ENCODE data around the gene ORMDL2. TPM values are rescaled to one million over a fixed set of nuclear protein-coding genes. Genes with fewer than 3 reads are reported as not detected.
A peak's percentile ranks its signal among the peaks of the same experiment; 100 is the strongest.

ORMDL2 gene
- total and polyA plus RNA-seq, 12 donors, result 11.7 to 97.7 (median 45.1) TPM

- Histone ChIP-seq H3K27me3 (no peaks in the 10 kb centered on the region), H3K36me3 (replicated peaks in 1 of 2) (no peaks in the 10 kb centered on the region), H3K27ac (peak overlapping the region in 4 of 5 donors; percentile 58 to 90 (median 84)), H3K4me1 (replicated peaks in 1 of 2) (peaks cover 29 to 61% of the 10 kb centered on the region in 2 donors), H3K4me3 (peak overlapping the region in 1 of 4 donors; percentile 71), H3K9me3 (replicated peaks in 1 of 3) (no peaks in the 10 kb centered on the region)
- TF ChIP-seq, protein P1, sequence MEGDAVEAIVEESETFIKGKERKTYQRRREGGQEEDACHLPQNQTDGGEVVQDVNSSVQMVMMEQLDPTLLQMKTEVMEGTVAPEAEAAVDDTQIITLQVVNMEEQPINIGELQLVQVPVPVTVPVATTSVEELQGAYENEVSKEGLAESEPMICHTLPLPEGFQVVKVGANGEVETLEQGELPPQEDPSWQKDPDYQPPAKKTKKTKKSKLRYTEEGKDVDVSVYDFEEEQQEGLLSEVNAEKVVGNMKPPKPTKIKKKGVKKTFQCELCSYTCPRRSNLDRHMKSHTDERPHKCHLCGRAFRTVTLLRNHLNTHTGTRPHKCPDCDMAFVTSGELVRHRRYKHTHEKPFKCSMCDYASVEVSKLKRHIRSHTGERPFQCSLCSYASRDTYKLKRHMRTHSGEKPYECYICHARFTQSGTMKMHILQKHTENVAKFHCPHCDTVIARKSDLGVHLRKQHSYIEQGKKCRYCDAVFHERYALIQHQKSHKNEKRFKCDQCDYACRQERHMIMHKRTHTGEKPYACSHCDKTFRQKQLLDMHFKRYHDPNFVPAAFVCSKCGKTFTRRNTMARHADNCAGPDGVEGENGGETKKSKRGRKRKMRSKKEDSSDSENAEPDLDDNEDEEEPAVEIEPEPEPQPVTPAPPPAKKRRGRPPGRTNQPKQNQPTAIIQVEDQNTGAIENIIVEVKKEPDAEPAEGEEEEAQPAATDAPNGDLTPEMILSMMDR (IDR thresholded peaks at IDR 0.05), result no peak
- TF ChIP-seq POLR2A (IDR thresholded peaks at IDR 0.05), result no peak
- WGBS, 4 donors, result 85 to 94% (median 91%) methylated on average over 3 to 5 of the region's 5 CpGs
- DNase-seq, result no peak
- intact Hi-C loops (cut with DNase I), result no loop called here
These were observed 10.5 kb downstream of the ORMDL2 start for GRCh38 chr12:55828357-55828756.

- peak overlapping the region; percentile 70 to 92 (median 85) for H3K27ac ChIP-seq
- intact Hi-C loops (cut with DNase I), result no loop called here
- peak in 6 of 7 donors; percentile 43 to 72 (median 60) for DNase-seq
- H3K4me1 ChIP-seq (replicated peaks in 1 of 2), result peaks cover 24 to 46% of the 10 kb centered on the region in 2 donors
- H3K27me3 ChIP-seq, result no peaks in the 10 kb centered on the region
- 0 to 1% (median 0%) methylated on average over 16 to 37 of the region's 37 CpGs for WGBS, 4 donors
- no peaks in the 10 kb centered on the region for H3K36me3 ChIP-seq (replicated peaks in 1 of 2)
- TF ChIP-seq, protein P1 (IDR thresholded peaks at IDR 0.05), result no peak
- no peaks in the 10 kb centered on the region for H3K9me3 ChIP-seq (replicated peaks in 1 of 3)
- H3K4me3 ChIP-seq, result peak overlapping the region; percentile 34 to 98 (median 77)
These were observed 12.2 kb downstream of the ORMDL2 start for GRCh38 chr12:55829967-55830600.

GRCh38 chr12:55830601-55831446, 13.0 kb downstream of the ORMDL2 start:
- 5 to 7% (median 6%) methylated on average over 22 to 23 of the region's 23 CpGs for WGBS, 4 donors
- peak overlapping the region; percentile 34 to 98 (median 77) for H3K4me3 ChIP-seq
- no peaks in the 10 kb centered on the region for H3K9me3 ChIP-seq (replicated peaks in 1 of 3)
- no peak for TF ChIP-seq POLR2A (IDR thresholded peaks at IDR 0.05)
- TF ChIP-seq, protein P1 (IDR thresholded peaks at IDR 0.05), result no peak
- intact Hi-C loops (cut with DNase I), result no loop called here
- peaks cover 23 to 40% of the 10 kb centered on the region in 2 donors for H3K4me1 ChIP-seq (replicated peaks in 1 of 2)
- peak; percentile 48 to 82 (median 67) for DNase-seq
- H3K27ac ChIP-seq, result peak overlapping the region; percentile 17 to 92 (median 85)
- no peaks in the 10 kb centered on the region for H3K36me3 ChIP-seq (replicated peaks in 1 of 2)
- H3K27me3 ChIP-seq, result no peaks in the 10 kb centered on the region

DNA sequence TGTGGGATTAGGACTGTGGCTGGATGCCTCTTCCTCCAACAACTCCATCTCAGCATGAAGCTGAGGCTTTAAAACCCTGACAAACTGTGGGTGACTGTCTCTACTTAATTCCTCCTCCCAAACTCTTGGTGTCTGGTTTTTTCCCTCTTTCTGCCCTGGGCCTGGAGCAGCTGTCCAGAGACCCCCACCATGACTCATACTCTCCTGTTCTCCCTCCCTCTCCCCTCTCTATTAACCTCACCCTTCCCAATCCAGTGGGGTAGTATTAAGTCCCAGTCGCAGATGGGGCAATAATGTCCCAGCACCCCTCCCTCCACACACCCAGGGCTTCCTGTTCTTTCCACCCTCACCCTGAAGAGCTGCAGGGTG, 13.6 kb downstream of the ORMDL2 start:
- 45 to 70% (median 57%) methylated on average over 1 of the region's 1 CpG for WGBS, 4 donors
- DNase-seq, result no peak
- Histone ChIP-seq H3K4me1 (replicated peaks in 1 of 2) (peaks cover 20 to 34% of the 10 kb centered on the region in 2 donors), H3K27me3 (no peaks in the 10 kb centered on the region), H3K27ac (peak overlapping the region in 2 of 5 donors; percentile 74 to 92), H3K36me3 (replicated peaks in 1 of 2) (no peaks in the 10 kb centered on the region), H3K4me3 (peak overlapping the region in 1 of 4 donors; percentile 71), H3K9me3 (replicated peaks in 1 of 3) (no peaks in the 10 kb centered on the region)
- intact Hi-C loops (cut with DNase I), result no loop called here
- TF ChIP-seq POLR2A (IDR thresholded peaks at IDR 0.05), result no peak
- TF ChIP-seq, protein P1 (IDR thresholded peaks at IDR 0.05), result no peak
